Chondrocyte (in vitro differentiated cells): Measurements from ENCODE around the gene MASP2. TPM values are rescaled to one million over a fixed set of nuclear protein-coding genes. Genes with fewer than 3 reads are reported as not detected.
A peak's percentile ranks its signal among the peaks of the same experiment; 100 is the strongest.

Source experiments
- DNase-seq: peaks from one replicate; pipeline ENCODE4 v3.0.0; 2021; ENCODE audit warnings: mixed read lengths, low spot score
- H3K27ac Mint-ChIP-seq: one replicate; pipeline ENCODE4 v1.8.0; 2021; ENCODE audit warnings: mild to moderate bottlenecking, moderate library complexity, mixed read lengths; ENCODE audit not compliant: unreplicated experiment
- H3K27me3 Mint-ChIP-seq: 2 replicates; pipeline ENCODE4 v1.8.0; 2021; ENCODE audit warnings: low read depth, mixed read lengths
- H3K36me3 Mint-ChIP-seq: 2 replicates; pipeline ENCODE4 v1.8.0; 2021; ENCODE audit warnings: low read depth, mixed read lengths
- H3K4me1 Mint-ChIP-seq: 2 replicates; pipeline ENCODE4 v1.8.0; 2021; ENCODE audit warnings: low read depth, mild to moderate bottlenecking, mixed read lengths
- H3K4me3 Mint-ChIP-seq: one replicate; pipeline ENCODE4 v1.8.0; 2021; ENCODE audit warnings: mild to moderate bottlenecking, moderate library complexity, mixed read lengths; ENCODE audit not compliant: unreplicated experiment
- H3K9me3 Mint-ChIP-seq: 2 replicates; pipeline ENCODE4 v1.8.0; 2021; ENCODE audit warnings: low read depth, mixed read lengths
- CTCF ChIP-seq: fragments of 200-600 bp; sonication (generic); IDR thresholded peaks from 2 replicates; pipeline ENCODE4 v1.5.0; 2021; ENCODE audit warnings: antibody characterized with exemption, mild to moderate bottlenecking, moderate library complexity
- total RNA-seq: library from RNA; stranded (reverse); gene quantifications from 3 replicates; pipeline ENCODE4 v1.2.1, GENCODE V29; 2021

Gene MASP2
- total RNA-seq, 1 donor from 2014 or later: not detected

- Mint-ChIP-seq H3K27ac (peak within 1 kb of the TSS; percentile 92), H3K4me1 (peaks cover 25% of the 10 kb centered on the region), H3K9me3 (no peaks in the 10 kb centered on the region), H3K36me3 (peaks cover 18% of the 10 kb centered on the region), H3K4me3 (peak within 1 kb of the TSS; percentile 95), H3K27me3 (no peaks in the 10 kb centered on the region)
- no peak for DNase-seq
- TF ChIP-seq CTCF: peak; percentile 68
Measured at GRCh38 chr1:11059968-11060830, 13.2 kb upstream of the MASP2 start, which contains the start of gene SRM. SRM (minus strand) TSS chr1:11060018; CDS start chr1:11059943, 75 bp downstream.

GRCh38 chr1:11059155-11059967, 12.3 kb upstream of the MASP2 start:
- Mint-ChIP-seq H3K4me3 (peak overlapping the region; percentile 95), H3K27me3 (no peaks in the 10 kb centered on the region), H3K36me3 (peaks cover 17% of the 10 kb centered on the region), H3K4me1 (peaks cover 25% of the 10 kb centered on the region), H3K9me3 (no peaks in the 10 kb centered on the region), H3K27ac (peak overlapping the region; percentile 75)
- no peak for TF ChIP-seq CTCF
- no peak for DNase-seq

- Mint-ChIP-seq H3K4me1 (peaks cover 25% of the 10 kb centered on the region), H3K9me3 (no peaks in the 10 kb centered on the region), H3K4me3 (peak overlapping the region; percentile 95), H3K27ac (peak overlapping the region; percentile 75), H3K36me3 (peaks cover 19% of the 10 kb centered on the region), H3K27me3 (no peaks in the 10 kb centered on the region)
- no peak for TF ChIP-seq CTCF
- DNase-seq: no peak
Measured at GRCh38 chr1:11058595-11059154, 11.6 kb upstream of the MASP2 start.

GRCh38 chr1:11058026-11058425, 11.0 kb upstream of the MASP2 start:
- Mint-ChIP-seq H3K36me3 (peaks cover 19% of the 10 kb centered on the region), H3K27me3 (no peaks in the 10 kb centered on the region), H3K4me3 (peak overlapping the region; percentile 95), H3K9me3 (no peaks in the 10 kb centered on the region), H3K27ac (no peak overlapping the region), H3K4me1 (peaks cover 25% of the 10 kb centered on the region)
- TF ChIP-seq CTCF: no peak
- DNase-seq: no peak

GRCh38 chr1:11057477-11057876, 10.4 kb upstream of the MASP2 start:
- DNase-seq: no peak
- no peak for TF ChIP-seq CTCF
- Mint-ChIP-seq H3K27ac (no peak overlapping the region), H3K27me3 (no peaks in the 10 kb centered on the region), H3K4me3 (no peak overlapping the region), H3K9me3 (no peaks in the 10 kb centered on the region), H3K4me1 (peaks cover 23% of the 10 kb centered on the region), H3K36me3 (peaks cover 17% of the 10 kb centered on the region)
